GM19463 (cell line): ENCODE measurements around the gene PEX14.

Experiments used
- ATAC-seq: cut with Tn5 transposase; IDR thresholded peaks from one replicate; pipeline ENCODE4 v1.9.1; 2021; ENCODE audit warnings: mild to moderate bottlenecking, moderate library complexity; ENCODE audit not compliant: unreplicated experiment

Gene PEX14

DNA sequence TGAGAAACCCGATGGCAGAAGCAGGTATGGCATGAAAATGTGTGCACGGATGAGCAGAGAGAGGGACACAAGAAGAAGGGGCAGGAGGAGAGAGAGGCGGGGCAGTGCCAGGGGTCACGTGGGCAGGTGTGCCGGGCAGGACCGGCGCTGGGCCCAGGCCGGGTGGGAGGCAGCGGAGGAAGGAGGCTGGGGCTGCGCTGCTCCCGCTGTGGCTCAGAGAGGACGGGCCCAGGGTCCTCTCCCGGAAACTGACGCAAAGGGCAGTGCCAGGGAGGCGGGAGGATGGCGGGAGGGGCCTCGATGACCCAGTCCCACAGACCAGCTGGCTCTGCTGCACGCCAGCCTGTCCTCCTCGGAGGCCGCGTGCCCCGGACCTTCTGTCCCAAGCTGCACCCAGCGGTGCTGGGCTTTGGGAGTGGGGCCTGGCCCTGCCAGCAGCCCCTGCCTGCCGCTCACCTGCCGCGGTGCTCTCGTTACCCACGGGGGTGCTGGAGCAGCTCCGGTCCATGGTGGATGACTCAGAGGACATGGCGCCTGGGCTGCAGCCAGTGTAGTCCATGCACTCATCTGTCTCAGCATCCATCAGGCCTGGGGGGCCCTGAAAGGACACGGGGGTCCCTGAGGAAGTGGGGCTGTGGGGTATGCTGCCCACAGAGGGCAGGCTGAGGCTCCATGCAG is 167.8 kb downstream of the PEX14 start:
- ATAC-seq = no peak

DNA sequence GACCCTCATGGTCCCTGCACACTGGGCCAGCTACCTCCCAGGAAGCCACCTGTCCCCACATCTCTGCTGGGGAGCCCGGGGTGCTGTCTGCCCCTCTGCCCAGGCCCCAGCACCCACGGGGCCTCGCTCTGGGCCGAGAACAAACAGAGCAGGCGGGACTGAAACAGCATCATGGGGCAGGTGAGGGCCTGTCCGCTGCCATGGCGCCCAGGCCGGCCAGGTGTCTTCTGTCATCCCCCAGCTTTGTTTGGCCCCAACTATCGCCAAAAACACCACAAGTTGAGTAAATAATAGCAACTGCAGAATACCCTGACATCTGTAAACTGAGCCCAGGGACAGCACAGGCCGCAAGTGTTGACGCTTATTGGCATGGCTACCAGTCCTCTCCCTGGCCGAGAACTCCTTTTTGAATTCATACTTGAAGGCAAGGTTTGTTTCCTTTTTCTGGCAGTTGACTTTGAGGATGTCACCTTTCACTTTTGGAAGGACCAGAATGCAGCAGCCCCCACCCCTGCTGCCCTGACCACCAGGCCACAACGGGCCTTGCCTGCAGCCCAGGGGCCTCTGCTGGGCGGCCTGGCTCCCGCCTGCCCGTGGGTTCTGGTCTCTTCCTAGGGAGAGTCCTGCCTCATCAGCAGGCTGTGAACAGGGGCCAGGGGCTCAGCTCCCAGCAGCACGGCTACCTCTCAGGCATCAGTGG is 169.0 kb downstream of the PEX14 start:
- no peak for ATAC-seq

DNA sequence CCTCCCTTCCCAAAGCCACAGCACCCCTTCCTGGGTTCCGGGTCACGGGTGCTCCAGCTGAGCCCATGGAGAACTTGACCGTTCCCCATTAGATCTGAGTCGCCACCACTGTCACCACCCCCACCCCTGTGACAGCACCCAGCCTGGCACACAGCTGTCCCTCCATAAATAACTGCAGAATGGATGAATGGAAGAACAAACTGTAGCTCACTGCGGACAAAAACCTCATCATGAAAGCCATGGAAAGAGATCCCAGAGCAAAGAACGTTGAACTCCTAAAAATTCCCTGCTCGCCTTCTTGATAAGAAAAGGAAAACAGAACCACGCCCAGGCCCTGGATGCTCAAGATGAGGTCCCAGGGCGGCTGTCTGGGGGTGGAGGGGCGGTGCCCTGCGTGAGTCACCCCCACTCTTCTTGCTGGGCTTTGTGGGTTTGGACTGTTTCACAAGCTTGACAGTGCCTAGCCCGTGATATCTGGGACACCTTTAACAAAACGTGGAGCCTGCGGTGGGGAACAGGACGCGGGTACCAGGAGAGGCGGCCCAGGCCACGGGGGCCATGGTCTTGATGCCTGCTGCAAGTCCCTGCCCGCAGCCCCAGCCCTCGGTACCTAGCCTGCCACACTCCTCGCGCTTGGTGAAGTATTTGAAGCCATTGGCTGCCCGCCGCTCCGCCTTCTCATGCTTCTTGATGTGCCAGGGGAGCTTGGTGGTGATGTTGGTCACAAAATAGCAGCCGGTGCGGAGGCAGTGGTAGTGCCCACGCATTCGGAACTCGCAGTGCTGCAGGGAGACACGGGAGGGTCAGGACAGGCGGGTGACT is 169.8 kb downstream of the PEX14 start:
- no peak for ATAC-seq

DNA sequence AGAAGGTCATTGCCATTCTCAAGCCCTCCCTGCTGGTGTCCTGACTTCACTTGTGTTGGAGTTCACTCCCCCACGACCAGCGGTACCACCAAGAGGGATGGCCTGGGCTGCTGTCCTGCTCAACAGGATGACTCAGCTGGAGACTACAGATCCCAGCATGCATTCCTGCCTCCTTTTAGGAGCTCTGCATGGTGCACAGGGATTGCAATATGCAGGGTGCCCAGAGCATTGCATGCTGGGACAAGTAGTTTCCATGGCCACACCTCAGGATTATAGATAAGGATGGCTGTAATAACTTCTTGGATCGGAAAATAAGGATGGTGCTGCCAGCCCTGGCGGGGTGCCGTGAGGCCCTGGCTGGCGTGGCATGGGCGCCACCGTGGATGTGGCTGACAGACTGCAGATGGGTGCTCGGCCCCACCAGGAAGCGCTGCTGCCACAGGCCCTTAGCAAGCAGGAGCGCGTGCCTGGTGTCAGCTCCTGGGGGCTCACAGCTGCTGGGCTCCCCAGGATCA is 171.7 kb downstream of the PEX14 start:
- no peak for ATAC-seq

DNA sequence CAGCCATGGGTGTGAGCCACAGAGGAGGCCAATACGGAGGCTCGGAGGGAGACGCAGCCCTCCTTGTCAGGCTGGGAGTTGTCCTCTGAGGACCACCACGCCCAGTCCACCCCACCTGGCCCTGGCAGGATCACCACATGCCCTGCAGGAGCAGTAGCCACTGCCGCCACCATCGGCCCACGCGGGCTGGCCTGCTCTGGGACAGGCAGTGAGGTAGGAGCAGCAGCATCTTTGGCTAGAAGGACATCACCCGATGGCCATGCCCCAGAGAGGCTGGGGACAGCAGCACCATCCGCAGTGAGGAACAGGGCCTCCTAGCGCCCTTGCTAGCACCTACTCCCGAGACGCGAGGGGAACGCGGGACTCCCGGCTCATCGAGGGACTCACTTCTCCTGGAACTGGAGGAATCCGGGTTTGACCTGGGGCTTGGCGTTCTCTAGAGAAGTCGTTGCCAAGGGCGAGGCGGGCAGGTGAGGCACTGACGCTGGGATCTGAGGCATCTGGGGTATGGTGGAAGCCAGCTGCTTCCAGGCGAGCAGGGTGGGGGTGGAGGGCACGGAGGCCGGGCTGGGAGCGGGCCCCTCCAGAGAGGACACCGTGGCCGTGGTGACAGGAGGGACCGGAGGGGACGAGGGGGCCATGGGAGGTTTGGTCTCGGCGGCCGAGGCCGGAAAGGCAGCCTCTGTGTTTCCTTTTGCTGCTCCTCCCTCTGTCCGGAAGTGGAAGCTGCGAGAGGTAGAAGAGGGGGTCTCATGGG is 172.8 kb downstream of the PEX14 start:
- no peak for ATAC-seq

DNA sequence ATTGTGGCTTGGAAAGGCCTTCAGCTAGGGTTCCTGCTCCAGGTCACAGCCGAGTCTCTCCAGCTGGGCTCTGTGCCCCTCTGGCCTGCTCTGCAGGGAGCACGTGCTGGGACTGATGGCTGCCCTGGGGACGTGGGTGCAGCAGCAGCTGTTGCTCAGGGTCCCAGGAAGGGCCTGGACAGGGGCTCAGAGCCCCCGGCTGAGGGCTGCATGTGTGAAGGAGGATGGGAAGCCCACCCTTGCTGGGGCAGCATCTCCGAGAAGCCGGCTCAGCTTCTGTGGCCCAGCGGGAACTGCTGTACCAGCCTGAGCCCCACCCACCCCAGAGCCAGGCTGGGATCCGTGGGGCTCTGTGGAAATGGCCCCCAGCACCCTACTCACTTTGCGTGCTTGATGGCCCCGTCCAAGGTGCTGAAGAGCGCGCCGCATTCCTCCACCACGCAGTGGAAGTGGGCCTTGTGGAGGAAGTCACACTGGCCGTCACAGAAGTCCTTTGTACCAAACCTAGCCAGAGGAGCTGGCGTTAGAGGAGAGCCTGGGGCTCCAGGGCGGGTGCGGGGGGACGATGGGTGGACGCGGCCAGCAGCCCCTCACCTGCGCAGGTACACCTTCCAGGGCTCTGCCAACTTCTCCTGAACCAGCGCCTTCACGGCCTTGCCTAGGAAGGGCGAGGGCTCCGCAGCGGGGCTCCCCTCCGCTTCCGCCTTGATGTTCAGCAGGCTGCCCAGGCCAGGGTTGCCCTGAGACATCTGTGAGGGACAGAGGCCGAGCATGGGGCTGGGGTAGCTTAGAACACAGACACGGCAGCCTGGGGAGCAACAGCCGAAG is 174.2 kb downstream of the PEX14 start:
- no peak for ATAC-seq

DNA sequence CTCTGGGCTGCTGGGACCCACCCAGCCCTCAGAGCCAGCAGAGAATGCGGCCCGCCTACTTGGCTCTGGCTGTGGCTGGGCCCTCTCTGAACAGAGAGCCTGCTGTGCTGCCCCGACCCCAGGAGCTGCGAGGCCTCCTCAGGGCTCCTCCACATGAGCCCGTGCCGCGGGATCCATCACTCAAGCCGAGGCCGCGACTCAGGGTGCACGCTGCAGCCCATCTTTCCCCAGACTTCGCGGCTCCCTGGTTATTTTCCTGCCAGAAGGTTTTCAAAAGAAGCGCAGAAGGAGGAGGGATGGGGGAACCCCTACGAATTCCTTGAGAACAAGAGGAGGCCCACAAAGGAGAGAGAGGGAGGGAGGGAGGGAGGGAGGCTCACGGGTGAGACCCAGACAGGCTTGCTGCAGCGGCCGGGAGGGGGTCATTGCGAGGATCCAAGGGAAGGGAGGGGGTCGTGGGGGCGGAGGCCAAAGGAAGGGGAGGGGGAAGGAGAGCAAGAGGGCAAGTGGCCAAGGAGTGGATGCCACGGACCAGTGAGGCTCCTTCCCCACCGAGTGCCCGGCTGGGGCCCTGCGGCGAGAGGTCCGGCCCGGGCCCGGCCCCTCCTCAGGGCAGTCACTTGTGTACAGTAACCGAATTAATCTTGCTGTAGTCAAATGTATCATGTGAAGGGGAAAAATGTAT is 174.9 kb downstream of the PEX14 start:
- ATAC-seq = no peak

DNA sequence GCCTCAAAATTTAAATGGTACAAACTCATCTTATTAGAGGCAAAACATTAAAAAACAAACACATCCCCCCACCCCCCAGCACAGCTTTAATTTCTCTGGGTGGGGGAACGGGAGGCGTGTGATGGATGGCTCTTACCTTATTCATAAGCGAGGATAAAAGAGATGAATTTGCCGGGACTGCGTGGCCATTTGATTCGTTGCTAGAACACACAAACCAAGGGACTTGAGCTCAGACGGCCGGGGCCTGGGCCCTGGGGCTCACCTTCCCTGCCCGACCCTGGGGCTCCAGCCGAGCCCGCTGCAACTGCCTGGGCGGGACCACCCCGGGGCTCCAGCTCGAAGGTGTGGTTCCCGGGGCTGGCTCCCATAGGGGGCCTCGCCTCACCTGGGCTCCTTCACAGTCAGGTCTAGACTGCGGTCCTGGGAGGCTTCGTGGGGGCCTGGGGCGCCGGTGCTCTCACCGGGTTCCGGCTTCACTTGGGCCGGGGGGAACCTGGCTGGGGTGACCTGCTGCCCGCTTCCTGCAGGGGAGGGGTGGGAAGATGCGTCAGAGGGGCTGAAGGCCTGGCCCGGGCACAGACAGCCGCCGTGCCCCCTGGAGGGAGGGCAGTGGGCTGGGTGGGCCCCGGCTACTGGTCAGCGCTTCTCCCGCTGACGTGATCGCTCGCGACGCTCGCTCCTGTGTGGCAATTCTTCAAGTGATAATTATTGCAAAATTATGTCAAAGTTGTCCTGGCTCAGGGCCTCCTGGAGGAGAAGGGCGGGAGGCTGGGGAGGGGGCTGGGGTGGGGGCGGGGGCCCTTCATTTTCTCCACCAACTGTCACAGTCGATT is 176.0 kb downstream of the PEX14 start:
- no peak for ATAC-seq

DNA sequence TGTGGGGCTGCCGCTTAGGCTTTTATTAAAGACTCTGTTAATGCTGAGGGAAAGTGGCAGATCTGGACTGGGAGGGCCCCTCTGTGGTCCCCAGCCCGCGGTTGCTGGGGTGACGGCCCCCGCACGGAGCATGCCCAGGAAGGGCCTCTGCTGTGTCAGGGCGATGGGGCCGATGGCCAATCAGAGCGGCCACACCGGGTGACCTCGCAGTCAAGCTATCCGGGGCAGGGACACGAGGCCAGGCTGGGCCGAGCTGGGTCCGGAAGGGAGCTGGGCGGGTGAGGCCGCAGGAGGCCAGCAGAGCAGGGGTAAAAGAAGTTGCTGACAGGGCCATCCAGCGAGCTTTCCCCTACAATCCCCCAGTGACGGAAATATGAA is 176.6 kb downstream of the PEX14 start:
- no peak for ATAC-seq

DNA sequence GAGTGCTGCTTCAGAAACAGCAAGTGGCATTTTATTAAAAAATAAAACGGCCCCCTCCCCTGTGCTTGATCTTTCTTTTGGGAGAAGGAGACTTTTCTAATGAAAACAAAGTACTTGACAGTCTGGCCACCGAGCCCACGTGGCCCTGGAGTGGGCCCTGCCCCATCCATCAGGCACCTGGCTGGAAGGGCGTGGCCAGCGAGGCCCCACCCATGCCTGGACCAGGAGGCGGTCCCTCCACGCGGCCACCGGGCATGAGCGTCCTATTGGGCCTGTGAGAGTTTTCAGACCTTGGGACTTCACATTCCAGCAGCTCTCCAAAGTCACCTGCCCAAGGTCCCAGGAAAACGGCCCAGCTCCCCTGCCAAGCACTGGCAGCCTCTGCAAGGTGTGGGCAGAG is 177.0 kb downstream of the PEX14 start:
- ATAC-seq = no peak

DNA sequence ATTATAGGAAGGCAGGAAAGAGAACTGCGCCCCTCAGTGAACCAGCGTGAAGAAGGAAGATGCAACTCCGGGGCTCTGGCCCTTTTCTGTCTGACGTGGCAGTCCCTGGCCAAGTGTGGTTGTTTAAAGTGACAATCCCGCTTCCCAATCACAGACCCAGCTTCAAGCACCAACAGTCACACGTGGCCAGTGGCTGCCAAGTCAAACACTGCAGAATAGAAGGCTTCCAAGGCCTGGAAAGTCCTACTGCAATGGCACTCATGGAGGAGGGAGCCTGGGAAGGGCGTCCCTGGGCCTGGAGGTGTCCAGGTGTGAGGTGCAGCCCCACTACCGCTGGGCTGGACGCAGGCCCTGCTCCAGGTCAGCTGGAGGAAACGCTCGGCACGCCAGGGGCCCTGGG is 177.9 kb downstream of the PEX14 start:
- no peak for ATAC-seq

DNA sequence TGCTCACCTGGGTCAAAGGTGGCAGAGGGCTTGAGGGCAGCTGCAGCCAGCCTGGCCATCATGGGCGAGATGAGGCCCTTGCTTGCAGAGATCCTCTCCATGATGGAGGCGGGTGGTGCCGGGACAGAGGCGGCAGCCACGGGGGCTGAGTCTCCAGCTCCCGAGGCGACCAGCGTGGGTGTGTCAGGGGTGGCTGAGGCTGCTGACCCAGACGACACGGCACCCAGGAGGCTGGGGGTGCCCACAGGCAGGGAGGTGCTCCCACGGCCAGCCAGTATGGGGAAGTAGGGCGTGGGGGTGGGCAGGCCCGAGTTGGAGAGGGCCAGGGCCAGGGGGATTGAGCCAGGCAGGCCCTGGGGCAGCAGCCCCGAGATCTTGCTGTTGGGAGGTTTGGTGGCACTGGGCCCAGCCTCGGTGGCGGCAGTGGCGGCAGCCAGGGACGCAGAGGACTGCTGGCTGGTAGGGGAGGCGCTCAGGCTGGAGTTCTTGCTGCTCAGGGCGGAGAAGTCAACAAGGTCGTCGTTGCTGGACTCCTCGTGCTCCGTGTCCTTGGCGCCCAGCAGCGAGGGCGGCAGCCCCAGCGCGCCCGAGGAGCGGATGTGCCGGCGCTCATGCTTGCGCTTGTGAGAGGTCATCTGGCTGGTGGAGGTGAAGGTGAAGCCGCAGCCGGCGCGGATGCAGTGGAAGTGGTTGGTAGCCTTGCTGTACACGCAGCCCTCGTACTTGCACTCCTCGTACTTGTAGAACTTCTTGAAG is 178.8 kb downstream of the PEX14 start:
- ATAC-seq = no peak

DNA sequence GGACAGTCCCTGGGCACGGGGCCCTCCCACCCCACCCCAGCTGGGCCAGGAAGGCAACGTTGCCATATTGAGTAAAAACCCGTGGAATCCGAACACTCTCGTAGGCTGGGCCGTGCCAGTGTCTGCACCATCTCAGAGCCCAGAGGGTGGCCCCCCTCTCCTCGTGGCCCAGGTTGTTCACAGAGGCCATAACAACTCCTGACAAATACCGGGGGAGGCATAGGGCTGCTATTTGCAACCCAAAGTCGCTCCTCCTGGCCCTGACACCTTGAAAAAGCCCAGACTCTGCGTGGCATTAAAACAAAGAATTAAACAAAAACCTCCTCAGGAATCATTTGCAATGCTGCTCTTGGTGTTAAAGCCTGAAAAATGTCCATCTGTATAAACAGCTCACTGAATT is 180.3 kb downstream of the PEX14 start:
- ATAC-seq = no peak

DNA sequence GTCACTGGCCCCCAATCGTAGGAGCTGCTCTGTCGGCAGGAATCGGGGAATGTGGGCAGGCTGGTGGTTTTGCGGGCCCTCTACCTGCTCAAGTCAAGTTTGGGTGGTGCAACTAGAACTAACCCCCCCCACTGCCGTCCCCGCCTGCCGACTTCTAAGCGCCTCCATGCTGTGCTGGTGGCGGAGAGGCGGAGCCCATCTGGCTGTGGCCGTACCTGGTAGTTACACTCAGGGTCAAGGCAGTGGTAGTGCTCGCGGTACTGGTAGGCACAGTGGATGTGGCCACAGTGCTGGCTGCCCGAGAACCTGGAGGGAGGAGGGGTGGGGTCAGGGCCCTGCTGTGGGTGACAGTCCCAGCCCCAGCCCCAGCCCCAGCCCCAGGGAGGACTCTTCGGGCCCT is 181.7 kb downstream of the PEX14 start:
- no peak for ATAC-seq

DNA sequence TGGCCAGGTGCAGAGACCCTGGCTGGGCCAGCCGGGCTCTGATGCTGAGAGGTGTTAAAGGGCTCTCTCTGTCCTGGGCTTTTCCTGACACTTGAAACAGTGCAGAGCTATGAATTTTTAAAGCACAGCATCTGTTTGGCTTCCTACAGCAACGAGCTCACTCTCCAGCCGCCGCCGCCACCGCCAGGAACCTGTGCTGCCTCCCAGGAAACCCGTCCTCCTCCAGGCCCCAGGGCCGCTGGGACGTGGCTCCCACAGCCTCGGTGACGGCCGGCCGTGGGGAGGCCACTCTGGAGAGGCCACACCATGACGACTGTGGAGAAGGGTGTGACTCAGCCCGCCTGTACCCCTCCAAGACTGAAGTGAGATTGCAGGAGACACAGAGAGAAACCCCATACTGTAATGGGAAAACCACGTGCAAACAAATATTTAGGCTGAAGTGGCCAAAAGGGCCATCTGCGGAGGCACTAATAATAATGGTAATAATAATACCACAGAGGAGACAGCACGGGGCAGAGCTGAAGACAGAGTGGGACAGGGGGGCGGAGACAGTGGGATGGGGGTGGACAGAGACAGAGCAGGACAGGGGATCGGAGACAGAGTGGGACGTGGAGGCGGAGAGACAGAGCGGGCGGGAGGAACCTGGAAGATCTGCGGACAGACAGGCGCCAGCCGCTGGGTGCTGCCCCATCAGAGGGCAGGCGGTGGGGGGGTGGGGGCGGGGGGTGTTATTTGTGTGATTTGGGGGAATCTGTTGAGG is 182.5 kb downstream of the PEX14 start:
- no peak for ATAC-seq

DNA sequence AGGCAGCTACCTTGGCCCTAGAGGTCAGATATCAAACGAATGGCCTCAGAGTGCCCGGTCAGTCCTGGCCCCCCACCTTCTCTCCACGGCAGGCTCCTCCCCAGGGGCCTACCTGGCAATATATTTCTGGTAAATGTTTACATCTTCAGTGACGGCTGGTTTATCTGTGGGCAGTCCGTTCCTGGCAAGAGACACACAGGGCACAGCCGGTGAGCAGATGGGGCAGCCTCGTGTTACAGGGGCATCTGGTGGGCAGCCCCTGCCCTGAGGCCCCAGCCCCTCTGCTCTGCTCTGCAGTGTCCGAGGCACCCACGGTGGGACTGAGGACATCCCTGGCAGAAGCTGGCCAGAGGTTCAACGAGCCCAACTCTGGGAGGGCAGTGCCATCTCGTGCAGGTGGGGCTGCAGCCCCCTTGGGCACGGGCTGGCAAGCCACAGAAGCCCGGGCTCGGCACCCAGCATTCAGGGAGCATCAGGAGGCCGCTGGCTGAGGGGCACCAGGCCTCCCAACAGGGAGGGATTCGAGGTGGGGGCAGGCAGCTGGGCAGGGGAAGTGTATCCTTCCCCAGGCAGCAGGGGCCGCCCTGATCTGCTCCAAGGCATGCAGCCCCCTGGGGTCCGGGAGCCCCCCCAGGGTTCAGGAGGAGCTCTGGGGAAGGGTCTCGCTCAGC is 183.8 kb downstream of the PEX14 start:
- ATAC-seq = no peak

DNA sequence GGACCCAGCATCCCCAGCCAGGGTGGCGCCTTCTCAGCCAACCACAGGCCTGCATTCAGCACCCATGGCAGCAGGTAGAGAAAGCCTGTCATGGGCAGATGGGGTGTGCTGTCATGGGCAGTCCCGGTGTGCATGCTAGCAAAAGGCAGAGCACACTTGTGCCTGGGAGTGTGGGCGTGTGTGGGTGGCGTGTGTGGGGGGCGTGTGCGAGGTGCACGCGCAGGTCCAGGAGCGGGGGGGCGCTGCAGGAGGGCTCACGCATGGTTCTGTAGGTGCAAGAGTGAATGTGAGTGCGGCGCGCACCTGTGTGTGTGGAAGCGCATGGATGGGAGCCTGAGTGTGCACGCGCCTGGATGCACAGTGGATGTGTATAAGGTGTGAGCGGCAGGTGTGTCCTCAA is 184.5 kb downstream of the PEX14 start:
- ATAC-seq = no peak
